ENCODE results near the gene CADM2.
"Not testable (repeated sequence)": the region's sequence is repeated elsewhere in the genome, so short reads cannot be mapped to it uniquely, and the experiment has no call there.

DNA sequence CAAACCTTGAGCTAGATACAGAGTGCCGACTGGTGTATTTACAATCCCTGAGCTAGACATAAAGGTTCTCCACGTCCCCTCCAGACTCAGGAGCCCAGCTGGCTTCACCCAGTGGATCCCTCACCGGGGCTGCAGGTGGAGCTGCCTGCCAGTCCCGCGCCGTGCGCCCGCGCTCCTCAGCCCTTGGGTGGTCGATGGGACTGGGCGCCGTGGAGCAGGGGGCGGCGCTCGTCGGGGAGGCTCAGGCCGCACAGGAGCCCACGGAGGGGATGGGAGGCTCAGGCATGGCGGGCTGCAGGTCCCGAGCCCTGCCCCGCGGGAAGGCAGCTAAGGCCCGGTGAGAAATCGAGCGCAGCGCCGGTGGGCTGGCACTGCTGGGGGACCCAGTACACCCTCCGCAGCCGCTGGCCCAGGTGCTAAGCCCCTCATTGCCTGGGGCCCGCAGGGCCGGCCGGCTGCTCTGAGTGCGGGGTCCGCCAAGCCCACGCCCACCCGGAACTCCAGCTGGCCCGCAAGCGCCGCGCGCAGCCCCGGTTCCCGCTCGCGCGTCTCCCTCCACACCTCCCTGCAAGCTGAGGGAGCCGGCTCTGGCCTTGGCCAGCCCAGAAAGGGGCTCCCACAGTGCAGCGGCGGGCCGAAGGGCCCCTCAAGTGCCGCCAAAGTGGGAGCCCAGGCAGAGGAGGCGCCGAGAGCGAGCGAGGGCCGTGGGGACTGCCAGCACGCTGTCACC is 175.1 kb downstream of the CADM2 start:
- TF ChIP-seq, protein P1, sequence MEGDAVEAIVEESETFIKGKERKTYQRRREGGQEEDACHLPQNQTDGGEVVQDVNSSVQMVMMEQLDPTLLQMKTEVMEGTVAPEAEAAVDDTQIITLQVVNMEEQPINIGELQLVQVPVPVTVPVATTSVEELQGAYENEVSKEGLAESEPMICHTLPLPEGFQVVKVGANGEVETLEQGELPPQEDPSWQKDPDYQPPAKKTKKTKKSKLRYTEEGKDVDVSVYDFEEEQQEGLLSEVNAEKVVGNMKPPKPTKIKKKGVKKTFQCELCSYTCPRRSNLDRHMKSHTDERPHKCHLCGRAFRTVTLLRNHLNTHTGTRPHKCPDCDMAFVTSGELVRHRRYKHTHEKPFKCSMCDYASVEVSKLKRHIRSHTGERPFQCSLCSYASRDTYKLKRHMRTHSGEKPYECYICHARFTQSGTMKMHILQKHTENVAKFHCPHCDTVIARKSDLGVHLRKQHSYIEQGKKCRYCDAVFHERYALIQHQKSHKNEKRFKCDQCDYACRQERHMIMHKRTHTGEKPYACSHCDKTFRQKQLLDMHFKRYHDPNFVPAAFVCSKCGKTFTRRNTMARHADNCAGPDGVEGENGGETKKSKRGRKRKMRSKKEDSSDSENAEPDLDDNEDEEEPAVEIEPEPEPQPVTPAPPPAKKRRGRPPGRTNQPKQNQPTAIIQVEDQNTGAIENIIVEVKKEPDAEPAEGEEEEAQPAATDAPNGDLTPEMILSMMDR (IDR thresholded peaks at IDR 0.05) = not testable (repeated sequence)
- TF ChIP-seq POLR2AphosphoS5 (IDR thresholded peaks at IDR 0.05; ENCODE audit: low read depth, low read length); TCF7L2 (IDR thresholded peaks at IDR 0.05; ENCODE audit: low read depth, low read length); SIN3A (IDR thresholded peaks at IDR 0.05; ENCODE audit: borderline replicate concordance, insufficient read depth, low read depth, low read length): not testable (repeated sequence)
- TF ChIP-seq, protein P2, sequence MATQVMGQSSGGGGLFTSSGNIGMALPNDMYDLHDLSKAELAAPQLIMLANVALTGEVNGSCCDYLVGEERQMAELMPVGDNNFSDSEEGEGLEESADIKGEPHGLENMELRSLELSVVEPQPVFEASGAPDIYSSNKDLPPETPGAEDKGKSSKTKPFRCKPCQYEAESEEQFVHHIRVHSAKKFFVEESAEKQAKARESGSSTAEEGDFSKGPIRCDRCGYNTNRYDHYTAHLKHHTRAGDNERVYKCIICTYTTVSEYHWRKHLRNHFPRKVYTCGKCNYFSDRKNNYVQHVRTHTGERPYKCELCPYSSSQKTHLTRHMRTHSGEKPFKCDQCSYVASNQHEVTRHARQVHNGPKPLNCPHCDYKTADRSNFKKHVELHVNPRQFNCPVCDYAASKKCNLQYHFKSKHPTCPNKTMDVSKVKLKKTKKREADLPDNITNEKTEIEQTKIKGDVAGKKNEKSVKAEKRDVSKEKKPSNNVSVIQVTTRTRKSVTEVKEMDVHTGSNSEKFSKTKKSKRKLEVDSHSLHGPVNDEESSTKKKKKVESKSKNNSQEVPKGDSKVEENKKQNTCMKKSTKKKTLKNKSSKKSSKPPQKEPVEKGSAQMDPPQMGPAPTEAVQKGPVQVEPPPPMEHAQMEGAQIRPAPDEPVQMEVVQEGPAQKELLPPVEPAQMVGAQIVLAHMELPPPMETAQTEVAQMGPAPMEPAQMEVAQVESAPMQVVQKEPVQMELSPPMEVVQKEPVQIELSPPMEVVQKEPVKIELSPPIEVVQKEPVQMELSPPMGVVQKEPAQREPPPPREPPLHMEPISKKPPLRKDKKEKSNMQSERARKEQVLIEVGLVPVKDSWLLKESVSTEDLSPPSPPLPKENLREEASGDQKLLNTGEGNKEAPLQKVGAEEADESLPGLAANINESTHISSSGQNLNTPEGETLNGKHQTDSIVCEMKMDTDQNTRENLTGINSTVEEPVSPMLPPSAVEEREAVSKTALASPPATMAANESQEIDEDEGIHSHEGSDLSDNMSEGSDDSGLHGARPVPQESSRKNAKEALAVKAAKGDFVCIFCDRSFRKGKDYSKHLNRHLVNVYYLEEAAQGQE (IDR thresholded peaks at IDR 0.05; ENCODE audit: insufficient read depth in 1 of 2, low read depth in 2 of 2, low read length in 1 of 2) = not testable (repeated sequence)
